HG03432 (cell line): Measurements from ENCODE around the gene OCEL1.
"Not testable (repeated sequence)": the region's sequence is repeated elsewhere in the genome, so short reads cannot be mapped to it uniquely, and the experiment has no call there.

ENCODE experiments used
- ATAC-seq: cut with Tn5 transposase; IDR thresholded peaks from one replicate; pipeline ENCODE4 v1.9.1; 2021; ENCODE audit warnings: mild to moderate bottlenecking, moderate library complexity; ENCODE audit not compliant: unreplicated experiment

Gene OCEL1

GRCh38 chr19:17226002-17226933 lies at the start of gene OCEL1:
Gene OCEL1 (plus strand): TSS chr19:17226226. CDS start chr19:17226248, 22 bp downstream.
- peak; percentile 87 for ATAC-seq

GRCh38 chr19:17178291-17178690 lies 47.7 kb upstream of the OCEL1 start:
- ATAC-seq: no peak

- ATAC-seq: no peak
Observed at GRCh38 chr19:17180997-17181702, 44.9 kb upstream of the OCEL1 start.

- no peak for ATAC-seq
Observed at GRCh38 chr19:17183271-17183761, 42.7 kb upstream of the OCEL1 start.

GRCh38 chr19:17183858-17184321 lies 42.1 kb upstream of the OCEL1 start:
- no peak for ATAC-seq

- ATAC-seq: no peak
Observed at GRCh38 chr19:17184371-17184841, 41.6 kb upstream of the OCEL1 start.

- no peak for ATAC-seq
Observed at GRCh38 chr19:17185590-17185989, 40.4 kb upstream of the OCEL1 start.

GRCh38 chr19:17191736-17192135 lies 34.3 kb upstream of the OCEL1 start:
- not testable (repeated sequence) for ATAC-seq

GRCh38 chr19:17192751-17193150 lies 33.3 kb upstream of the OCEL1 start:
- no peak for ATAC-seq

GRCh38 chr19:17194608-17195007 lies 31.4 kb upstream of the OCEL1 start:
- ATAC-seq: no peak

GRCh38 chr19:17195106-17195505 lies 30.9 kb upstream of the OCEL1 start:
- no peak for ATAC-seq

- ATAC-seq: no peak
Observed at GRCh38 chr19:17196610-17197009, 29.4 kb upstream of the OCEL1 start.

GRCh38 chr19:17197666-17198065 lies 28.4 kb upstream of the OCEL1 start:
- ATAC-seq: no peak

- no peak for ATAC-seq
Observed at GRCh38 chr19:17200408-17201079, 25.5 kb upstream of the OCEL1 start.

- no peak for ATAC-seq
Observed at GRCh38 chr19:17202249-17202648, 23.8 kb upstream of the OCEL1 start.

- no peak for ATAC-seq
Observed at GRCh38 chr19:17202713-17203112, 23.3 kb upstream of the OCEL1 start.

GRCh38 chr19:17205237-17206140 lies 20.5 kb upstream of the OCEL1 start:
- no peak for ATAC-seq

- ATAC-seq: no peak
Observed at GRCh38 chr19:17206736-17207581, 19.1 kb upstream of the OCEL1 start.
